Dermis blood vessel endothelial cell (primary cell): ENCODE measurements around the gene IZUMO4. TPM values are rescaled to one million over a fixed set of nuclear protein-coding genes. Genes with fewer than 3 reads are reported as not detected.
"Not testable (repeated sequence)": the region's sequence is repeated elsewhere in the genome, so short reads cannot be mapped to it uniquely, and the experiment has no call there.

Experiments used
- DNase-seq: peaks from one replicate; pipeline ENCODE4 v3.0.0; 2010
- total RNA-seq: library from RNA; depleted of rRNA; stranded (reverse); fragments of >200 nt; gene quantifications from 2 replicates; pipeline ENCODE4 v1.2.3, GENCODE V29; 2014

Gene IZUMO4
- total RNA-seq, 1 donor from 2014 or later: 1.5 TPM

- DNase-seq: not testable (repeated sequence)
These were observed 31.5 kb downstream of the IZUMO4 start for GRCh38 chr19:2128252-2128651.

- DNase-seq: no peak
These were observed 32.3 kb downstream of the IZUMO4 start for GRCh38 chr19:2129022-2129421.

DNA sequence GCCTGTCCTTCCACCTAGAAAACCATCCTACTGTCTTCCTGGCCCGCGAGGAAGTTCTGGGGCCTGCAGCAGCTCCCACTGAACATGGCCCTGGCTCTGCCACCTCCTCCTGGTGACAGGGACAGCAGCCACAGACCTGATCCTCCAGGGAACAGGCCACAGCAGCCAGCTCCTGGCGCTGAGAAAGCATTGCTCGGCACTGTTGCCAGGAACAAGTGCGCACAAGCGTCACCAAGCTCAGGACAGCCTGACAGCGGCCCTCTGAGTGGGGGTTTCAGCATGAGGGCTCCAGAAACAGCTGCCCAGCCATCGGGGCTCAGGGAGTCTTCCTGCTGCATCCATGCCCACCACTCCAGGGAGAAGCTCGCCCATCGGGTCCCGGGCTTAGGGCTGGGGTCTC is 32.8 kb downstream of the IZUMO4 start:
- DNase-seq: no peak

DNA sequence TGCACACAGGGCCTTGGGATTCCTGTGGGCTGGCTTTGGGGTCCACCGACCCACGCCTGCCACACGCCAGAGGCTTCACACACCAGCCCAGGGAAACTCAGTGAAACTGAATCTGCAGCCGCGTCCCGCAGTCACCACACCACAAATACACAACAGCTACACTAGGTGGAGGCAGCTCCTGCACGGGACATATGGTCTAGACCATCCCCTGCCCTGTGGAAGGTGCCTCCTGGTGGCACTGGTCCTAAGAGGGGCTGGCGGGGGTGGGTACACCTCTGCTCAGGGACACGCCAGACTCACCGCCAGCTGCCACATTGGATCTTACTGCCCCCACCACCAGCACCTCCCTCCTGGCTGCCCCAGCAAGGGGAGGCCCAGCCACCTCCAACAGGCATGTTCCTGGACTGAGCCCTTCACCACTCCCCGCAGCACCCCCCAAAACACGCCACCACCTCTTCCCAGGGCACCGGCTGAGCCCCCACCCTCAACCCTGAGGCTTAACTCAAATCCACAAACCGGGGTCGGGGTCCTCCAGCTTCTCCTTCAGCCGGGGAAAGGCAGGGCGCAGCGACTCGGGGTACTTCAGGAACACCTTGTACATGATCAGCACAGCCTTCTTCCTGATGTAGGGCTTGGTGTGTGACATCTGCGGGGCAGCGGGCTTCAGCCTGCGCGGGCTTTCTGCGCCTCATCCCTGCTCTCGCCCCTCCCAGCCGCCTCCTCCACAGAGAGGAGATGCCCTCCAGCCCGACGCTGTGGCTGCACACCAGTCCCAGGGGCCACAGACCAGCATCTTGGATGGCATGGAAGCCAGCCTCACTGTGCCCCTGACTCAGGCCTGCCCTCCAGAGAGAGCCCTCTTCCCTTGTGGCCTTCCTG is 33.4 kb downstream of the IZUMO4 start:
- DNase-seq: no peak

GRCh38 chr19:2131012-2131975 is 34.6 kb downstream of the IZUMO4 start:
- not testable (repeated sequence) for DNase-seq

- DNase-seq: no peak
These were observed 35.5 kb downstream of the IZUMO4 start for GRCh38 chr19:2132191-2132590.

GRCh38 chr19:2132731-2133490 is 36.2 kb downstream of the IZUMO4 start:
- no peak for DNase-seq

DNA sequence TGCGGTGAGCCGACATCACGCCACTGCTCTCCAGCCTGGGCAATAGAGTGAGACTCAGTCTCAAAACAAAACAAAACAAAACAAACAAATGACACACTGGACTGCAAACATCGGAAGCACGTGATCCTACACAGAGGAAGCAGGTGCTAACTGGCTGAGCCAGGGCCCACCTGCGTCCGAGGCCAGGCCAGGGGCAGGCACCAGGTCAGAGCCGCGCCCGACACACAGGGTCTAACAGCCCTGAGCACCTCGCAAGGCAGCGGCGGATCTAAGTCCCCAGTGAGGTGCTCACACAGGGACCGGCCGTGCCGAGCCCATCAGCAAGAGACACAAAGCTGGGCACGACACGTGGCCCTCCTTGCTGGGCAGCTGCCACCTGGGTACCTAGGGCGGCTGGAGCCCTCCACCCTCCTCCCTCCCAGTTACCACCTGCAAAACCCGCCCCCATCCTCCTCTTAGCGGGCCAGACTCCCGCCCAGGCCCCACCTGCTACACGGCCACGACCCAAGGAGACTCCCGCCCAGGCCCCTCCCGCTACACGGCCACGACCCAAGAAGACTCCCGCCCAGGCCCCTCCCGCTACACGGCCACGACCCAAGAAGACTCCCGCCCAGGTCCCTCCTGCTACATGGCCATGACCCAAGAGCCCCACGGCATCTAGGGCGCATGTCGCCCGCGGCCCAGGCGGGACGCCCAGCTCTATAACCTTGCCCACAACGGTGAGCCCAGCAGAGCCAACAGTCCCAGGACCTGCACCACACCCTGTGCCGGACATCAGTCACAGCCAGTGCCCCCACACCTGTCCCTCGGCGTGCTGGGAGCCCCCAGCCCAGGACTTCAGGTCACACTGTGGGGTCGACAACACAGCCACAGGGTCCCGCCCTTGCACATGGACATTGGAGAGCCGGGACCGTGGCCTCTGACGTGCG is 39.0 kb downstream of the IZUMO4 start:
- no peak for DNase-seq

DNA sequence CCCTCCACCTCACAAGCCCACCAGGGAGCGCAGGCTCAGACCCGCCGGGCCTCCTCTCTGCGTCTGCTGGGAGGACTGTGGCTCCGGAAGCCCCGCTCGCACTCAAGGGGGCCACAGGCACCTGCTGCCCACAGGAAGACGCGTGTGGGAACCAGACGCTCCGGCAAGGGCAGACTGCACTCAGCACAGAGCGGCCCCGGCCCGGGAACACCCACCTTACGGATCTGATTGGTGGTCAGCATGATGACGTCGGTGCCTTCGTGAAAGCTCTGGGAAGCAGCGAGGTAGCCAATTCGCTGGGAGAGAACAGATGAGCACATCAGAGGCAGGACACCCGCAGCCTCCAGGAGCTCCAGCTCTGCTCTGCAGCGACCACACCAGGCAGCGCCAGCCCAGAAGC is 40.1 kb downstream of the IZUMO4 start:
- no peak for DNase-seq

GRCh38 chr19:2138061-2138728 is 41.5 kb downstream of the IZUMO4 start:
- no peak for DNase-seq

GRCh38 chr19:2139385-2140137 is 42.8 kb downstream of the IZUMO4 start:
- no peak for DNase-seq

- no peak for DNase-seq
These were observed 43.4 kb downstream of the IZUMO4 start for GRCh38 chr19:2140138-2140569.

DNA sequence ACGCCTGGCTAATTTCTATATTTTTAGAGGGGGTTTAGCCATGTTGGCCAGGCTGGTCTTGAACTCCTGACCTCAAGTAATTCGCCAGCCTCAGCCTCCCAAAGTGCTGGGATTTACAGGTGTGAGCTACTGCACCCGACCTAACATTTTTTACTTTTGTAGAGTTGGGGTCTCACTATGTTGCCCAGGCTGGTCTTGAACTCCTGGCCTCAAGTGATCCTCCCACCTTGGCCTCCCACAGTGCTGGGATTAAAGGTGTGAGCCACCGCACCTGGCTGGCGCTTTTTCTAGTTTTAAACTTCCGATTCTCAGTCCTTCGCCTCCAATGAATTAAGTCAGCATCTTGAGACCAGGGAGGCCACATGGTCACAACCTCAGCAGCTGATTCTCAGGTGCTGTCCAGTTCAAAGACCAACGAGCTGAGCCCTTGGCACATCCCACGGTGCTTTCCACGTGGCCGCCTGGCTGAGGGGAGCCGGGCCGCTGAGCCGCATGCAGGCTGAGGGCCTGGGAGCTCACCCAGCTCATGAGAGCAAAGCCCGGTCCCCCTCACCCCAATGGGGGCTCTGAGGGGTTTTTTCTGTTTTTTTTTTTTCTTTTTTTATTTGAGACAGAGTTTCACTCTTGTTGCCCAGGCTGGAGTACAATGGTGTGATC is 45.6 kb downstream of the IZUMO4 start:
- no peak for DNase-seq

DNA sequence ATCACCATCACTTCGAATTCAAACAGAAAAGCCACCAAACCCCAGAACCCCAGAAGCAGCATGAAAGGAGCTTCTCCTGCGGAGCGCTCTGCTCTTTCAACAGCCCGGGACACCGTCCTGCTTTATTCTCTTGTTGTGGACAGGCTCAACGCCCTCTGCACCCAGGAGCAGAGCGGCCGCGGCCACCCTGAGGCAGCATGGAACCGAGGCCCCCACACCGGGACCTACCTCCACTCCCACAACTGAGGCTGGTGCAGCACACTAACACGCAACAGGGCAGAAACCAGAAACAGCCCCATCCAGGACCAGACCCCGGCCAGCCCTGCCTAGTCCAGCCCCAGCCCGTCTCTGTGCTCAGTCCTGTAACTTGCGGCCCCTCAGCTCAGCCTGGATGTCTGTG is 47.5 kb downstream of the IZUMO4 start:
- no peak for DNase-seq

GRCh38 chr19:2145831-2146241 is 49.1 kb downstream of the IZUMO4 start:
- peak; percentile 18 for DNase-seq

DNA sequence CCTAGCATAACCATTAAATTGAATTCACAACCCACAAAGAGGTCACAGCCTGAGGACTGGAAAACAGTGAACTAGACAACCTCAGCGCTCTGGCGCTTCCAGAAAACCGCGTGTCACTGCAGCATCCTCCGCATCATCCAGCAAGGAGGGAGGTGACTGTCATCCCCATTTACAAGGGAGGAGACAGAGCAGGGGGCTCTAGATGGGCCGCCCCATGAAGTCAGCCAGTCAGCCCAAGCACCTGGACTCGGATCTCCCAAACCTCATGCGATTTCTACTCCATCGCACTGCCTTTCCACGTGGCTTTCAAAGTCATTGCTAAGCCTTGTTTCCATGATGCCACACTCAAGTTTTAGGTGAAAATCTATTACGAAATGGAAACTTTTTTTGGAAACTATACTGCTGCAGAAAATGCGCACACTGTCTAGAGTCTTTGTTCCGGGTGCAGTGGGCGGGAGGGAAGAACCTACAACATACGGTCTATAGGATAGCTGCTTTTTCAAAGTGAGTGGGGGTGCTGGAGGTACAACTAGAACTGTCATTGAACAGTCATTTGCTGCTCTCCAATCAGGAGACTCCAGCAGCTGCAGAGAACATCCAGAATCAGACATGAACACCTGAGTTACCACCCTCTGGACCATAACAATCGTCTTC is 51.9 kb downstream of the IZUMO4 start:
- DNase-seq: no peak
